ENCODE data around the gene NCCRP1. TPM values are rescaled to one million over a fixed set of nuclear protein-coding genes. Genes with fewer than 3 reads are reported as not detected.

The NCCRP1 gene
- total and polyA plus RNA-seq, 4 donors = not detected

- Histone ChIP-seq H3K27ac (ENCODE audit: low read depth in 1 of 2, low read length in 2 of 2) (no peak overlapping the region), H3K9me3 (ENCODE audit: control insufficient read depth in 4 of 4, low read length in 3 of 4) (no peaks in the 10 kb centered on the region), H3K9ac (ENCODE audit: low read depth in 1 of 2, low read length in 2 of 2) (no peak overlapping the region), H3K4me3 (ENCODE audit: low read depth in 1 of 3, low read length in 3 of 3) (no peak overlapping the region), H3K4me1 (ENCODE audit: control insufficient read depth in 4 of 4, insufficient read depth in 4 of 4, low read length in 3 of 4) (peaks cover 9 to 24% (median 18%) of the 10 kb centered on the region in 4 donors), H3K27me3 (ENCODE audit: control insufficient read depth in 4 of 4, insufficient read depth in 4 of 4, low read length in 3 of 4) (no peaks in the 10 kb centered on the region), H3K36me3 (ENCODE audit: control insufficient read depth in 4 of 4, insufficient read depth in 3 of 4, low read depth in 1 of 4, low read length in 3 of 4) (no peaks in the 10 kb centered on the region)
- TF ChIP-seq SP1 (IDR thresholded peaks at IDR 0.05) (no peak), TAF1 (conservative IDR thresholded peaks at IDR 0.05) (no peak), MAX (IDR thresholded peaks at IDR 0.05) (no peak), HNF4G (IDR thresholded peaks at IDR 0.05) (no peak), REST (IDR thresholded peaks at IDR 0.05) (no peak)
- no peak for DNase-seq (ENCODE audit: low spot score)
- WGBS = 82% methylated on average over 3 of the region's 3 CpGs
Observed at GRCh38 chr19:39147480-39147879, 49.3 kb upstream of the NCCRP1 start.

- Histone ChIP-seq H3K4me3 (ENCODE audit: low read depth in 1 of 3, low read length in 3 of 3) (no peak overlapping the region), H3K36me3 (ENCODE audit: control insufficient read depth in 4 of 4, insufficient read depth in 3 of 4, low read depth in 1 of 4, low read length in 3 of 4) (no peaks in the 10 kb centered on the region), H3K9me3 (ENCODE audit: control insufficient read depth in 4 of 4, low read length in 3 of 4) (no peaks in the 10 kb centered on the region), H3K9ac (ENCODE audit: low read depth in 1 of 2, low read length in 2 of 2) (no peak overlapping the region), H3K27me3 (ENCODE audit: control insufficient read depth in 4 of 4, insufficient read depth in 4 of 4, low read length in 3 of 4) (no peaks in the 10 kb centered on the region), H3K27ac (ENCODE audit: low read depth in 1 of 2, low read length in 2 of 2) (no peak overlapping the region), H3K4me1 (ENCODE audit: control insufficient read depth in 4 of 4, insufficient read depth in 4 of 4, low read length in 3 of 4) (peaks cover 9 to 18% (median 16%) of the 10 kb centered on the region in 4 donors)
- 98% methylated on average over 10 of the region's 10 CpGs for WGBS
- TF ChIP-seq YY1 (IDR thresholded peaks at IDR 0.05) = no peak
- no peak for TF ChIP-seq FOXA1 (IDR thresholded peaks at IDR 0.05)
- no peak for TF ChIP-seq ATF3 (IDR thresholded peaks at IDR 0.05)
- no peak for TF ChIP-seq ZBTB33 (IDR thresholded peaks at IDR 0.05)
- TF ChIP-seq TAF1 (conservative IDR thresholded peaks at IDR 0.05) = no peak
- TF ChIP-seq JUND (IDR thresholded peaks at IDR 0.05) = no peak
- no peak for TF ChIP-seq FOXA2 (IDR thresholded peaks at IDR 0.05)
- TF ChIP-seq SP1 (IDR thresholded peaks at IDR 0.05) = no peak
- no peak for TF ChIP-seq NR2F2 (IDR thresholded peaks at IDR 0.05)
- no peak for TF ChIP-seq EGR1 (IDR thresholded peaks at IDR 0.05; ENCODE audit: low read depth in 2 of 2)
- TF ChIP-seq GABPA (IDR thresholded peaks at IDR 0.05 in 1 of 2, conservative IDR thresholded peaks at IDR 0.05 in 1 of 2) = no peak
- no peak for DNase-seq (ENCODE audit: low spot score)
Observed at GRCh38 chr19:39148939-39149529, 47.7 kb upstream of the NCCRP1 start.

All from liver (tissue), 9 donors.